K562 (cell line): ENCODE results near the gene PALLD. TPM values are rescaled to one million over a fixed set of nuclear protein-coding genes. Genes with fewer than 3 reads are reported as not detected.

Experiments used
- ATAC-seq: fragments of 200-7000 bp; cut with Tn5 transposase; 3 replicates; pipeline ENCODE4 v1.9.1; 2020; ENCODE audit warnings: moderate library complexity
- BruUV-seq: library from RNA; stranded (reverse); fragments of 400-500 nt; replicated peaks from 2 replicates; lab custom pipeline; 2021; lab: Mats Ljungman, UMichigan
- CTCF ChIA-PET: fragments of 300-600 bp; formaldehyde crosslinking; extraction: SDS; loops from one replicate; lab custom pipeline; 2021; ENCODE audit warnings: low intra/inter-chr PET ratio; lab: Yijun Ruan, JAX
- POLR2A ChIA-PET: fragments of 300-600, 350-650 bp; sonication (Branson Sonifier 250); formaldehyde crosslinking; extraction: SDS; loops from one replicate; lab custom pipeline; 2021; ENCODE audit warnings: antibody characterized with exemption, inconsistent platforms; lab: Yijun Ruan, JAX
- DNase-seq, 4 experiments: peaks; one replicate each; pipeline versions ENCODE4 v3.0.0 to v3.0.0-alpha.2; 2011 to 2018; ENCODE audit warnings: low spot score in 3 of 4, mixed read lengths in 3 of 4; ENCODE audit errors: extremely low read depth in 1 of 4
- FAIRE-seq: peaks from 2 replicates; lab custom pipeline; 2011; peaks lifted over from hg19 to GRCh38; lab: Jason Lieb, UNC
- H2AFZ ChIP-seq: 2 replicates; pipeline ENCODE4 v1.6.0; 2011; ENCODE audit warnings: low read depth, low read length, control low read depth, inconsistent platforms
- H3K27ac ChIP-seq: fragments of 200-600 bp; 3 replicates; pipeline ENCODE4 v1.8.0; 2011; ENCODE audit warnings: low read depth, mild to moderate bottlenecking, control low read depth, inconsistent platforms, low read length, moderate library complexity, mixed read lengths; ENCODE audit errors: extremely low read depth
- H3K27me3 ChIP-seq, 2 experiments: fragments of 300-600 bp in 1 of 2; 2 replicates in 1 of 2; 3 replicates in 1 of 2; pipeline versions ENCODE4 v1.6.0 to v1.8.0; 2011; ENCODE audit warnings: inconsistent platforms in 2 of 2, low read length in 2 of 2, mild to moderate bottlenecking in 1 of 2, mixed read lengths in 1 of 2, moderate library complexity in 1 of 2; ENCODE audit not compliant: control insufficient read depth in 2 of 2, insufficient read depth in 2 of 2
- H3K36me3 ChIP-seq: fragments of 300-600 bp; 3 replicates; pipeline ENCODE4 v1.8.0; 2011; ENCODE audit warnings: mild to moderate bottlenecking, low read length, inconsistent platforms; ENCODE audit not compliant: control insufficient read depth, insufficient read depth
- H3K4me1 ChIP-seq, 2 experiments: fragments of 200-600 bp in 1 of 2; replicated peaks in 1 of 2; 2 replicates in 1 of 2; 3 replicates in 1 of 2; pipeline versions ENCODE4 v1.5.1 to v1.8.0; 2011; ENCODE audit warnings: inconsistent platforms in 2 of 2, low read length in 2 of 2, mild to moderate bottlenecking in 1 of 2, mixed read lengths in 1 of 2, moderate library complexity in 1 of 2; ENCODE audit not compliant: control insufficient read depth in 2 of 2, insufficient read depth in 2 of 2
- H3K4me2 ChIP-seq: 2 replicates; pipeline ENCODE4 v1.6.1; 2011; ENCODE audit warnings: low read length, control low read depth, inconsistent platforms, mixed read lengths; ENCODE audit not compliant: insufficient read depth
- H3K4me3 ChIP-seq: fragments of 200-600 bp; sonication (generic), shearing (Covaris generic); 2 replicates; pipeline ENCODE4 v1.5.1; 2016; ENCODE audit warnings: control low read depth, inconsistent platforms
- H3K79me2 ChIP-seq: fragments of 200-600 bp; 3 replicates; pipeline ENCODE4 v1.8.0; 2011; ENCODE audit warnings: low read length, inconsistent platforms; ENCODE audit not compliant: control insufficient read depth, insufficient read depth
- H3K9ac ChIP-seq, 2 experiments: 2 replicates each; pipeline versions ENCODE4 v1.6.0 to v1.6.1; 2011; ENCODE audit warnings: low read depth in 2 of 2, low read length in 2 of 2, control low read depth in 1 of 2, inconsistent platforms in 1 of 2, mild to moderate bottlenecking in 1 of 2, mixed read lengths in 1 of 2; ENCODE audit not compliant: insufficient read depth in 1 of 2
- H3K9me1 ChIP-seq: one replicate; pipeline ENCODE4 v1.6.0; 2011; ENCODE audit warnings: inconsistent platforms, mild to moderate bottlenecking, low read length, moderate library complexity; ENCODE audit not compliant: control insufficient read depth, insufficient read depth
- H3K9me3 ChIP-seq: replicated peaks from 2 replicates; pipeline ENCODE4 v1.5.1; 2011; ENCODE audit warnings: low read depth, low read length, inconsistent platforms; ENCODE audit not compliant: control insufficient read depth, insufficient read depth
- H4K20me1 ChIP-seq: replicated peaks from 2 replicates; pipeline ENCODE4 v1.6.1; 2011; ENCODE audit warnings: low read length, inconsistent platforms, mixed read lengths; ENCODE audit not compliant: control insufficient read depth, insufficient read depth
- ADNP ChIP-seq: fragments of 200-800 bp; sonication (Bioruptor generic); IDR thresholded peaks from 2 replicates; pipeline ENCODE4 v1.6.1; 2016; ENCODE audit warnings: missing genetic modification characterization, missing compliant biosample characterization
- ATF3 ChIP-seq, 2 experiments: fragments of 450-650 bp in 1 of 2; sonication (generic) in 1 of 2; formaldehyde crosslinking in 1 of 2; IDR thresholded peaks in 1 of 2; conservative IDR thresholded peaks in 1 of 2; 2 replicates each; pipeline versions ENCODE4 v1.6.1 to v1.8.1; 2016 to 2023; ENCODE audit warnings: mild to moderate bottlenecking in 2 of 2, moderate library complexity in 2 of 2, inconsistent platforms in 1 of 2, missing genetic modification reagents in 1 of 2
- ETS2 ChIP-seq: IDR thresholded peaks from 2 replicates; pipeline ENCODE4 v1.6.1; 2016; ENCODE audit warnings: borderline replicate concordance, missing genetic modification characterization, mild to moderate bottlenecking, moderate library complexity, missing compliant biosample characterization; ENCODE audit not compliant: poor library complexity, severe bottlenecking
- FUS ChIP-seq: fragments of 200-400 bp; formaldehyde crosslinking; optimal IDR thresholded peaks from 2 replicates; pipeline ENCODE3; 2017; ENCODE audit warnings: low read depth, low read length
- MLX ChIP-seq, 2 experiments: fragments of 450-650 bp in 1 of 2; sonication (generic) in 1 of 2; formaldehyde crosslinking; conservative IDR thresholded peaks; 2 replicates each; pipeline versions ENCODE4 v1.4.0 to v1.8.1; 2020 to 2022; ENCODE audit warnings: mild to moderate bottlenecking in 1 of 2, missing genetic modification reagents in 1 of 2
- POLR2G ChIP-seq: fragments of 200-400 bp; formaldehyde crosslinking; IDR thresholded peaks from 2 replicates; pipeline ENCODE4 v1.6.1; 2017; ENCODE audit warnings: low read depth, mild to moderate bottlenecking, antibody characterized with exemption, low read length, moderate library complexity
- SMARCA4 ChIP-seq: fragments of 450-650 bp; IDR thresholded peaks from 2 replicates; pipeline ENCODE4 v1.6.1; 2016
- USF1 ChIP-seq: sonication (generic); formaldehyde crosslinking; IDR thresholded peaks from 2 replicates; pipeline ENCODE4 v1.9.0; 2022; ENCODE audit warnings: mild to moderate bottlenecking, missing genetic modification reagents
- ZHX1 ChIP-seq: fragments of 150-350 bp; conservative IDR thresholded peaks from 2 replicates; pipeline ENCODE4 v1.6.1; 2014; ENCODE audit warnings: low read length
- WGBS: fragments of 100-300 bp; shearing (Covaris generic); methylation state at CpG from one replicate; pipeline ENCODE4 v1.1.6; 2016; ENCODE audit warnings: low coverage, mixed read lengths; ENCODE audit not compliant: insufficient coverage; ENCODE audit errors: missing lambda C conversion rate; 5-methylcytosine and 5-hydroxymethylcytosine counted together
- in situ Hi-C: fragments of 300-500 bp; cut with MboI; formaldehyde crosslinking; loops from 4 replicates; pipeline ENCODE4 v1.15.0; 2018; ENCODE audit warnings: inconsistent platforms, mixed read lengths
- intact Hi-C: fragments of 100-400 bp; cut with micrococcal nuclease; formaldehyde crosslinking; loops from 2 replicates; pipeline ENCODE4 v1.14.2; 2022
- polyA plus RNA-seq, 8 experiments: library from polyadenylated mRNA; depleted of rRNA in 4 of 8; stranded (reverse) in 5 of 8; unstranded in 3 of 8; fragments of >200 nt; fragmentation: Nextera tagmentation in 2 of 8; fragmentation: Illumina TruSeq in 1 of 8; extraction: Ambion mirVana in 2 of 8; extraction: Trizol in 1 of 8; gene quantifications; 2 replicates each; pipeline versions ENCODE4 v1.2.1 to v1.2.3, GENCODE V29; 2011 to 2014; ENCODE audit warnings: inconsistent platforms in 1 of 8, missing spikeins in 1 of 8
- total RNA-seq, 7 experiments: library from RNA; depleted of rRNA in 6 of 7; stranded (reverse); fragments of >200 nt in 6 of 7; fragmentation: Illumina TruSeq in 2 of 7; extraction: Trizol in 2 of 7; gene quantifications; 2 replicates each; pipeline versions ENCODE4 v1.2.1 to v1.2.3, GENCODE V29; 2011 to 2021; ENCODE audit warnings: low replicate concordance in 1 of 7

The PALLD gene
- total and polyA plus RNA-seq, 9 of the 15 experiments (the other 6 are each of a cell fraction or from before 2014, with no cell fraction given) = 0.01 to 0.35 (median 0.06) TPM; not detected in 3

- no peak for TF ChIP-seq ATF3 (IDR thresholded peaks at IDR 0.05)
- TF ChIP-seq ATF3 (CRISPR knock-in tag; conservative IDR thresholded peaks at IDR 0.05) = no peak
- TF ChIP-seq MLX (CRISPR knock-in tag; conservative IDR thresholded peaks at IDR 0.05) = no peak
- no peak for TF ChIP-seq USF1 (CRISPR knock-in tag)
- no peak for TF ChIP-seq POLR2G
- no peak for TF ChIP-seq ETS2 (tag)
Measured at GRCh38 chr4:168739886-168740285, 243.0 kb downstream of the PALLD start (continued).

- no TSS peak for BruUV-seq
- no peak overlapping the region for H3K4me3 ChIP-seq
- no peaks in the 10 kb centered on the region for H3K4me1 ChIP-seq
- no peak for ATAC-seq
- DNase-seq = no peak
- CTCF ChIA-PET = no interaction called here
- in situ Hi-C loops (no loop called here), intact Hi-C loops (no loop called here)
- no peak overlapping the region for H3K9ac ChIP-seq
- FAIRE-seq = no peak
- no peak overlapping the region for H3K27ac ChIP-seq
- POLR2A ChIA-PET = no interaction called here
- 0% methylated on average over 3 of the region's 3 CpGs for WGBS
- H3K36me3 ChIP-seq = no peaks in the 10 kb centered on the region
- peaks cover 0 to 3% of the 10 kb centered on the region in 2 experiments; a peak in 1 of 5 replicates for H3K27me3 ChIP-seq
- no peaks in the 10 kb centered on the region for H3K9me1 ChIP-seq
- no peaks in the 10 kb centered on the region for H3K79me2 ChIP-seq
- no peaks in the 10 kb centered on the region for H3K9me3 ChIP-seq
- no peak overlapping the region for H3K4me2 ChIP-seq
- H4K20me1 ChIP-seq = no peaks in the 10 kb centered on the region
- H2AFZ ChIP-seq = no peak overlapping the region
- TF ChIP-seq ADNP (tag) (no peak), SMARCA4 (no peak), FUS (no peak), ZHX1 (no peak)
Measured at GRCh38 chr4:168740691-168741090, 243.8 kb downstream of the PALLD start.
